ENCODE data around the gene TENT5C. TPM values are rescaled to one million over a fixed set of nuclear protein-coding genes. Genes with fewer than 3 reads are reported as not detected.
A peak's percentile ranks its signal among the peaks of the same experiment; 100 is the strongest.
"Not testable (repeated sequence)": the region's sequence is repeated elsewhere in the genome, so short reads cannot be mapped to it uniquely, and the experiment has no call there.

The TENT5C gene
- polyA plus RNA-seq (2013, experiment 1 of 4): 0.26 TPM
- 0.23 TPM for polyA plus RNA-seq (2013, experiment 2 of 4)
- polyA plus RNA-seq (2013, experiment 3 of 4): 0.21 TPM
- 0.16 TPM for polyA plus RNA-seq (2013, experiment 4 of 4)

- H3K4me3 ChIP-seq (ENCODE audit: insufficient read depth, low read depth, low read length): peak within 1 kb of the TSS; percentile 78
- no peak within 1 kb of the TSS for H3K27ac ChIP-seq (ENCODE audit: insufficient read depth, low read depth, low read length, poor library complexity, severe bottlenecking)
- H3K27me3 ChIP-seq (ENCODE audit: control insufficient read depth, insufficient read depth, low read length, poor library complexity, severe bottlenecking): peaks cover 54% of the 10 kb centered on the region
- peaks cover 7% of the 10 kb centered on the region for H3K4me1 ChIP-seq (ENCODE audit: control insufficient read depth, insufficient read depth, low read length)
- H3K36me3 ChIP-seq (ENCODE audit: control insufficient read depth, insufficient read depth, low read length): no peaks in the 10 kb centered on the region
- H3K9me3 ChIP-seq (ENCODE audit: control insufficient read depth, low read length): no peaks in the 10 kb centered on the region
- WGBS, 2 experiments: 0 to 1% methylated on average over 79 of the region's 79 CpGs
Measured at GRCh38 chr1:117605774-117606648, at the start of gene TENT5C. Gene TENT5C, plus strand, starts transcription at chr1:117606048. Its CDS starts 16,821 bp downstream, at chr1:117622869.

- Histone ChIP-seq H3K9me3 (ENCODE audit: control insufficient read depth, low read length) (no peaks in the 10 kb centered on the region), H3K27ac (ENCODE audit: insufficient read depth, low read depth, low read length, poor library complexity, severe bottlenecking) (no peak overlapping the region), H3K27me3 (ENCODE audit: control insufficient read depth, insufficient read depth, low read length, poor library complexity, severe bottlenecking) (no peaks in the 10 kb centered on the region), H3K4me1 (ENCODE audit: control insufficient read depth, insufficient read depth, low read length) (no peaks in the 10 kb centered on the region), H3K4me3 (ENCODE audit: insufficient read depth, low read depth, low read length) (no peak overlapping the region), H3K36me3 (ENCODE audit: control insufficient read depth, insufficient read depth, low read length) (no peaks in the 10 kb centered on the region)
Measured at GRCh38 chr1:117556341-117556740, 49.5 kb upstream of the TENT5C start.

GRCh38 chr1:117556976-117557375 lies 48.9 kb upstream of the TENT5C start:
- no peaks in the 10 kb centered on the region for H3K27me3 ChIP-seq (ENCODE audit: control insufficient read depth, insufficient read depth, low read length, poor library complexity, severe bottlenecking)
- no peaks in the 10 kb centered on the region for H3K9me3 ChIP-seq (ENCODE audit: control insufficient read depth, low read length)
- H3K36me3 ChIP-seq (ENCODE audit: control insufficient read depth, insufficient read depth, low read length): no peaks in the 10 kb centered on the region
- H3K4me3 ChIP-seq (ENCODE audit: insufficient read depth, low read depth, low read length): no peak overlapping the region
- H3K4me1 ChIP-seq (ENCODE audit: control insufficient read depth, insufficient read depth, low read length): no peaks in the 10 kb centered on the region
- H3K27ac ChIP-seq (ENCODE audit: insufficient read depth, low read depth, low read length, poor library complexity, severe bottlenecking): no peak overlapping the region

- H3K27me3 ChIP-seq (ENCODE audit: control insufficient read depth, insufficient read depth, low read length, poor library complexity, severe bottlenecking); H3K36me3 ChIP-seq (ENCODE audit: control insufficient read depth, insufficient read depth, low read length); H3K4me1 ChIP-seq (ENCODE audit: control insufficient read depth, insufficient read depth, low read length); H3K4me3 ChIP-seq (ENCODE audit: insufficient read depth, low read depth, low read length); H3K9me3 ChIP-seq (ENCODE audit: control insufficient read depth, low read length); H3K27ac ChIP-seq (ENCODE audit: insufficient read depth, low read depth, low read length, poor library complexity, severe bottlenecking): not testable (repeated sequence)
Measured at GRCh38 chr1:117558451-117558850, 47.4 kb upstream of the TENT5C start.

- no peaks in the 10 kb centered on the region for H3K9me3 ChIP-seq (ENCODE audit: control insufficient read depth, low read length)
- no peaks in the 10 kb centered on the region for H3K4me1 ChIP-seq (ENCODE audit: control insufficient read depth, insufficient read depth, low read length)
- no peaks in the 10 kb centered on the region for H3K36me3 ChIP-seq (ENCODE audit: control insufficient read depth, insufficient read depth, low read length)
- 89 to 90% methylated on average over 3 of the region's 3 CpGs for WGBS, 2 experiments
- no peak overlapping the region for H3K27ac ChIP-seq (ENCODE audit: insufficient read depth, low read depth, low read length, poor library complexity, severe bottlenecking)
- no peak overlapping the region for H3K4me3 ChIP-seq (ENCODE audit: insufficient read depth, low read depth, low read length)
- no peaks in the 10 kb centered on the region for H3K27me3 ChIP-seq (ENCODE audit: control insufficient read depth, insufficient read depth, low read length, poor library complexity, severe bottlenecking)
Measured at GRCh38 chr1:117559139-117559538, 46.7 kb upstream of the TENT5C start.

GRCh38 chr1:117559985-117560384 lies 45.9 kb upstream of the TENT5C start:
- no peak overlapping the region for H3K27ac ChIP-seq (ENCODE audit: insufficient read depth, low read depth, low read length, poor library complexity, severe bottlenecking)
- no peak overlapping the region for H3K4me3 ChIP-seq (ENCODE audit: insufficient read depth, low read depth, low read length)
- H3K4me1 ChIP-seq (ENCODE audit: control insufficient read depth, insufficient read depth, low read length): no peaks in the 10 kb centered on the region
- no peaks in the 10 kb centered on the region for H3K36me3 ChIP-seq (ENCODE audit: control insufficient read depth, insufficient read depth, low read length)
- H3K9me3 ChIP-seq (ENCODE audit: control insufficient read depth, low read length): no peaks in the 10 kb centered on the region
- no peaks in the 10 kb centered on the region for H3K27me3 ChIP-seq (ENCODE audit: control insufficient read depth, insufficient read depth, low read length, poor library complexity, severe bottlenecking)
- WGBS, 2 experiments: 94 to 96% methylated on average over 3 of the region's 3 CpGs

- Histone ChIP-seq H3K36me3 (ENCODE audit: control insufficient read depth, insufficient read depth, low read length) (no peaks in the 10 kb centered on the region), H3K9me3 (ENCODE audit: control insufficient read depth, low read length) (no peaks in the 10 kb centered on the region), H3K4me3 (ENCODE audit: insufficient read depth, low read depth, low read length) (no peak overlapping the region), H3K27me3 (ENCODE audit: control insufficient read depth, insufficient read depth, low read length, poor library complexity, severe bottlenecking) (no peaks in the 10 kb centered on the region), H3K27ac (ENCODE audit: insufficient read depth, low read depth, low read length, poor library complexity, severe bottlenecking) (no peak overlapping the region), H3K4me1 (ENCODE audit: control insufficient read depth, insufficient read depth, low read length) (no peaks in the 10 kb centered on the region)
- WGBS, 2 experiments: 90 to 95% methylated on average over 2 of the region's 2 CpGs
Measured at GRCh38 chr1:117561071-117561470, 44.8 kb upstream of the TENT5C start.

GRCh38 chr1:117561551-117561950 lies 44.3 kb upstream of the TENT5C start:
- Histone ChIP-seq H3K4me3 (ENCODE audit: insufficient read depth, low read depth, low read length) (no peak overlapping the region), H3K9me3 (ENCODE audit: control insufficient read depth, low read length) (no peaks in the 10 kb centered on the region), H3K27me3 (ENCODE audit: control insufficient read depth, insufficient read depth, low read length, poor library complexity, severe bottlenecking) (no peaks in the 10 kb centered on the region), H3K4me1 (ENCODE audit: control insufficient read depth, insufficient read depth, low read length) (no peaks in the 10 kb centered on the region), H3K36me3 (ENCODE audit: control insufficient read depth, insufficient read depth, low read length) (no peaks in the 10 kb centered on the region), H3K27ac (ENCODE audit: insufficient read depth, low read depth, low read length, poor library complexity, severe bottlenecking) (no peak overlapping the region)
- 90 to 91% methylated on average over 2 of the region's 2 CpGs for WGBS, 2 experiments

GRCh38 chr1:117562581-117563491 lies 43.0 kb upstream of the TENT5C start:
- WGBS, 2 experiments: 87 to 92% methylated on average over 9 of the region's 9 CpGs
- H3K9me3 ChIP-seq (ENCODE audit: control insufficient read depth, low read length): no peaks in the 10 kb centered on the region
- H3K4me1 ChIP-seq (ENCODE audit: control insufficient read depth, insufficient read depth, low read length): no peaks in the 10 kb centered on the region
- no peak overlapping the region for H3K27ac ChIP-seq (ENCODE audit: insufficient read depth, low read depth, low read length, poor library complexity, severe bottlenecking)
- H3K27me3 ChIP-seq (ENCODE audit: control insufficient read depth, insufficient read depth, low read length, poor library complexity, severe bottlenecking): no peaks in the 10 kb centered on the region
- H3K36me3 ChIP-seq (ENCODE audit: control insufficient read depth, insufficient read depth, low read length): no peaks in the 10 kb centered on the region
- H3K4me3 ChIP-seq (ENCODE audit: insufficient read depth, low read depth, low read length): no peak overlapping the region

- WGBS, 2 experiments: 96 to 97% methylated on average over 4 of the region's 4 CpGs
- Histone ChIP-seq H3K36me3 (ENCODE audit: control insufficient read depth, insufficient read depth, low read length) (no peaks in the 10 kb centered on the region), H3K4me3 (ENCODE audit: insufficient read depth, low read depth, low read length) (no peak overlapping the region), H3K27me3 (ENCODE audit: control insufficient read depth, insufficient read depth, low read length, poor library complexity, severe bottlenecking) (no peaks in the 10 kb centered on the region), H3K4me1 (ENCODE audit: control insufficient read depth, insufficient read depth, low read length) (no peaks in the 10 kb centered on the region), H3K27ac (ENCODE audit: insufficient read depth, low read depth, low read length, poor library complexity, severe bottlenecking) (no peak overlapping the region), H3K9me3 (ENCODE audit: control insufficient read depth, low read length) (no peaks in the 10 kb centered on the region)
Measured at GRCh38 chr1:117563492-117563875, 42.4 kb upstream of the TENT5C start.
